WERI-Rb-1 (cell line): ENCODE measurements around the gene HIVEP3.

ENCODE experiments used
- DNase-seq: peaks from one replicate; pipeline ENCODE4 v3.0.0-alpha.2; 2020
- H3K27ac ChIP-seq: fragments of 250-450 bp; sonication (Bioruptor Pico); 2 replicates; pipeline ENCODE4 v1.5.1; 2020; ENCODE audit warnings: mild to moderate bottlenecking, moderate library complexity
- H3K27me3 ChIP-seq: fragments of 250-450 bp; sonication (Bioruptor Pico); 2 replicates; pipeline ENCODE4 v1.5.1; 2021; ENCODE audit warnings: mild to moderate bottlenecking, low read depth, moderate library complexity; ENCODE audit not compliant: insufficient read depth, severe bottlenecking
- H3K36me3 ChIP-seq: fragments of 250-450 bp; sonication (Bioruptor Pico); 2 replicates; pipeline ENCODE4 v1.5.1; 2020; ENCODE audit warnings: mild to moderate bottlenecking, moderate library complexity
- H3K4me3 ChIP-seq: 2 replicates; pipeline ENCODE4 v1.5.1; 2011; ENCODE audit warnings: low read depth, mild to moderate bottlenecking, control low read depth, low read length
- H3K9me3 ChIP-seq: fragments of 250-450 bp; sonication (Bioruptor Pico); 2 replicates; pipeline ENCODE4 v1.5.1; 2021; ENCODE audit warnings: mild to moderate bottlenecking, moderate library complexity; ENCODE audit not compliant: severe bottlenecking
- TF ChIP-seq, protein P1 (sequence below): IDR thresholded peaks from 2 replicates; pipeline ENCODE4 v1.5.1; 2011; ENCODE audit warnings: low read depth, mild to moderate bottlenecking, control low read depth, inconsistent platforms, low read length

Gene HIVEP3

DNA sequence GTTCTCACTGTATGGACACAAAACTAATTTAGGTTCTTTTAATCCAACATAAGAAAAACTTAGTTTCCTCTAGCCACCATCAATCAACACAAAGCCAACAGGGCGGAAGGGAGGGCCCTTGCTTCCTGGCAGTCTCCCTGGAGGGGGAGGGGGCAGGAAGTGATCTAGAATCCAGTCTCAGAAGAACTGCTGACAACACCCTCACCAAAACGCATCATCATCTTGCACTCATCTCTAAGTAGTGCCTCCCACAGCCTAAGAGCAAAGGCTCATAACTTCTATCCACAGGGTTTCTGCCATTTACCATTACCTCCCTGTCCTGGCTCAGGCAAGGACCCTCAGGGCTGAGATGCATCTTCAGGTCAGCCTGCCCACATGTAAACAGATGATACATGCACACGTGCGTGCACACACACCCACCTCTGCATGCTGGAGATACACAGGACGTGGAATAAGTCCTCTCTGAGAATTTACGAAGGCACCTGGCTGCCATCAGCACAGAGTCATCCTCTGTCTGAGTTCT lies 20.5 kb downstream of the HIVEP3 start:
- DNase-seq, result no peak

GRCh38 chr1:41895552-41895951 lies 23.2 kb downstream of the HIVEP3 start:
- TF ChIP-seq, protein P1, sequence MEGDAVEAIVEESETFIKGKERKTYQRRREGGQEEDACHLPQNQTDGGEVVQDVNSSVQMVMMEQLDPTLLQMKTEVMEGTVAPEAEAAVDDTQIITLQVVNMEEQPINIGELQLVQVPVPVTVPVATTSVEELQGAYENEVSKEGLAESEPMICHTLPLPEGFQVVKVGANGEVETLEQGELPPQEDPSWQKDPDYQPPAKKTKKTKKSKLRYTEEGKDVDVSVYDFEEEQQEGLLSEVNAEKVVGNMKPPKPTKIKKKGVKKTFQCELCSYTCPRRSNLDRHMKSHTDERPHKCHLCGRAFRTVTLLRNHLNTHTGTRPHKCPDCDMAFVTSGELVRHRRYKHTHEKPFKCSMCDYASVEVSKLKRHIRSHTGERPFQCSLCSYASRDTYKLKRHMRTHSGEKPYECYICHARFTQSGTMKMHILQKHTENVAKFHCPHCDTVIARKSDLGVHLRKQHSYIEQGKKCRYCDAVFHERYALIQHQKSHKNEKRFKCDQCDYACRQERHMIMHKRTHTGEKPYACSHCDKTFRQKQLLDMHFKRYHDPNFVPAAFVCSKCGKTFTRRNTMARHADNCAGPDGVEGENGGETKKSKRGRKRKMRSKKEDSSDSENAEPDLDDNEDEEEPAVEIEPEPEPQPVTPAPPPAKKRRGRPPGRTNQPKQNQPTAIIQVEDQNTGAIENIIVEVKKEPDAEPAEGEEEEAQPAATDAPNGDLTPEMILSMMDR, result no peak
- Histone ChIP-seq H3K27me3 (no peaks in the 10 kb centered on the region), H3K4me3 (no peak overlapping the region), H3K36me3 (no peaks in the 10 kb centered on the region), H3K27ac (no peak overlapping the region), H3K9me3 (no peaks in the 10 kb centered on the region)
- no peak for DNase-seq

More for the DNA sequence above, 20.5 kb downstream of the HIVEP3 start:
- H3K36me3 ChIP-seq, result no peaks in the 10 kb centered on the region
- TF ChIP-seq, protein P1, result no peak
- no peaks in the 10 kb centered on the region for H3K9me3 ChIP-seq
- no peaks in the 10 kb centered on the region for H3K27me3 ChIP-seq
- H3K4me3 ChIP-seq, result no peak overlapping the region
- no peak overlapping the region for H3K27ac ChIP-seq

- Histone ChIP-seq H3K27me3 (no peaks in the 10 kb centered on the region), H3K27ac (no peak overlapping the region), H3K9me3 (no peaks in the 10 kb centered on the region), H3K36me3 (no peaks in the 10 kb centered on the region), H3K4me3 (no peak overlapping the region)
- no peak for DNase-seq
- TF ChIP-seq, protein P1, result no peak
These were observed 23.8 kb downstream of the HIVEP3 start for GRCh38 chr1:41894808-41895483.

- H3K4me3 ChIP-seq, result no peak overlapping the region
- no peak overlapping the region for H3K27ac ChIP-seq
- H3K27me3 ChIP-seq, result no peaks in the 10 kb centered on the region
- H3K9me3 ChIP-seq, result no peaks in the 10 kb centered on the region
- H3K36me3 ChIP-seq, result no peaks in the 10 kb centered on the region
- TF ChIP-seq, protein P1, result no peak
- no peak for DNase-seq
These were observed 24.5 kb downstream of the HIVEP3 start for GRCh38 chr1:41894101-41894807.

DNA sequence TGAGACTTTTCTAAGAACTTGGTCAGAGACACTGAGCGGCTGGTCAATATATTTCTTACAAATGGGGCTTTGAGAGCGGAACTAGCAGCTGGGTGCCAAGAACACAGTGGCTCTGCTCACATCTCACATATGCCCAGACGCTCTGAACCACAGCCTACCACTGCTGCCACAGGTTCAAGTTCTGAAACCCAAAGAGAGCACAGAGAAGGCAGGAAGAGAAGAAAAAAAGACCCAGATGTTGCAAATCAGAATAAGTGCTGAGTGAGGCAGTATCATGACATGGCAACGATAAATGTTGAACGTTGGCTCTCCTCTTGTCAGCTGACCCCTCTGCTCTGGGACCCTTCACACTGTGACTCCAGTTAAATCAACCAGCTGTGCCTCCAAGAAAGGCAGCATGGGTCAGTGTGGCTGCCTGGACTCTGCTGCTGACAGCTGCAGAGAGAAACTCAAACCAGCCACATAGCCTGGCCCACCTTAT lies 26.4 kb downstream of the HIVEP3 start:
- no peak overlapping the region for H3K27ac ChIP-seq
- DNase-seq, result no peak
- no peaks in the 10 kb centered on the region for H3K9me3 ChIP-seq
- H3K4me3 ChIP-seq, result no peak overlapping the region
- H3K36me3 ChIP-seq, result no peaks in the 10 kb centered on the region
- no peaks in the 10 kb centered on the region for H3K27me3 ChIP-seq
- TF ChIP-seq, protein P1, result no peak
